Stimulated activated CD4-positive, alpha-beta T cell treated with anti-CD3 and anti-CD28 coated beads, Interleukin-15, amount 100 ng/mL, for 24 hours (primary cell): ENCODE measurements around the gene NPY1R.

Experiments
- DNase-seq: peaks from one replicate; pipeline ENCODE4 v3.0.0-alpha.2; 2020

Gene NPY1R

DNA sequence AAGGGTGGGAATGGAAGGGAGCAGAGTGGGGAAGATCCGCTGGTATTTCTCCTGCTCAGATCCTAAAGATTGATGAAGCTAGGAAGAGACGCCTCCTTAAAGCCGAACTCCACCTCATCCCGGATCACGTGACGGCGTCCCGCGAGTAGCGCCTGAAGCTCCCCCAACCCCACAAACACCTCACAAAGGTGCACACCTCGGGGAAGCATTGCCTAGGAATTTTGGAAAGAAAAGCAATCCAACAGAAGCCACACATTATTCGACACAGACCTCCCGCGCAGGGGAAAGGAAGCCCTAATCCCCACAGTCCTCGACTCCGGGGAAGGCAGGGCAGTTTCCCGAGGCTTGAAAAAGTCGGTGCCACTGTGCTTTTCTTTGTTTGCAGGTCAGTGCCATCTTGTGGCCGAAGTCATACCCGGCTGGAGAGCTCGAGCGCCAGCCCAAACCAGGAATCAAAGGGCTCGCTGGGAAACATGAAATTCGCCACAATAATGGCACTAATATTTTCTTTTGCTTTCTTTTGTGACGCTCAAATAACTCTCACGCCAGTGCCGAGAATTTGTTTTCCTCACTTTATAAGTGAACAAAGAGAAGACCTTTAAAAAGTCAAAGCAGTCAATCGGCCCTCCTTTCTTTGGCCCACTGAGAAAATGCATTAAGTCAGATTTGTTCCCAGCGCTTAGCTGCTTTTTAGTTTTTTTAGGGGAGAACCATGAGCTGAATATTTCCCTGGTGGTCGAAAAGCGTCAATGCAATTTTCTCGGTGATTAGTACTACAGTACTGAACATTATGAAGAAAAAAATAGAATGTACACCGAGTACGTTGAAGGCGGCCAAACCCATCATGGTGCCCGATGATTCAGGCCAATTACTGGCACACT is at the start of gene NPY1R:
TSS of gene NPY1R (minus strand) at position 71 of the 881 bp plus-strand sequence. CDS start 6,042 bp downstream, outside the sequence.
- DNase-seq, result peak; percentile 58

GRCh38 chr4:163380703-163381102 is 48.3 kb upstream of the NPY1R start:
- DNase-seq, result no peak

- DNase-seq, result no peak
Measured at GRCh38 chr4:163378661-163379060, 46.3 kb upstream of the NPY1R start.

- no peak for DNase-seq
Measured at GRCh38 chr4:163372029-163372428, 39.6 kb upstream of the NPY1R start.

DNA sequence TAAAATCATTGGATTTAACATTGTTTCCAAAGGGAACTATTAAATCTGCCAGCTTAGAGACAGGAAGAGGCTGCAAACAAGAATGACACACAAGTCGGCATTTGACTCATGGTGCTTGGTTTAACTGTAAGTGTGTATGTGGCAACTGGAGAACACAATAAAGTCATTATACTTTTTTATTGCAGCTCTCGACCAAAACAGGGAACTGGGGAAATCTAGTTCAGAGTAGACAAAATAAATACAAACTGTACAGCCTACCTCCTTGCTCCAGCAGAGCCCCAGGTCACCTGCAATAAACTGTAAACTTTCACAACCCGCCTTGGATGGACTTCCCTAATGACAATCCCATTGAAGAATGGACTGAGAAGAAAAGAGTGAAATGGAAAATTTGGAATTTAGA is 35.3 kb upstream of the NPY1R start:
- no peak for DNase-seq

GRCh38 chr4:163356104-163356503 is 23.7 kb upstream of the NPY1R start:
- no peak for DNase-seq

GRCh38 chr4:163353054-163353453 is 20.7 kb upstream of the NPY1R start:
- no peak for DNase-seq

DNA sequence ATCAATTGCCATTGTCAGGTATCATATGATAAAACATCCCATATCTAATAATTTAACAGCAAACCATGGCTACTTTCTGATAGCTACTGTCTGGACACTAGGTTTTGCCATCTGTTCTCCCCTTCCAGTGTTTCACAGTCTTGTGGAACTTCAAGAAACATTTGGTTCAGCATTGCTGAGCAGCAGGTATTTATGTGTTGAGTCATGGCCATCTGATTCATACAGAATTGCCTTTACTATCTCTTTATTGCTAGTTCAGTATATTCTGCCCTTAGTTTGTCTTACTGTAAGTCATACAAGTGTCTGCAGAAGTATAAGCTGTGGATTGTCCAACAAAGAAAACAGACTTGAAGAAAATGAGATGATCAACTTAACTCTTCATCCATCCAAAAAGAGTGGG is 18.3 kb upstream of the NPY1R start:
- no peak for DNase-seq

GRCh38 chr4:163344147-163345125 is 12.0 kb upstream of the NPY1R start:
- no peak for DNase-seq

DNA sequence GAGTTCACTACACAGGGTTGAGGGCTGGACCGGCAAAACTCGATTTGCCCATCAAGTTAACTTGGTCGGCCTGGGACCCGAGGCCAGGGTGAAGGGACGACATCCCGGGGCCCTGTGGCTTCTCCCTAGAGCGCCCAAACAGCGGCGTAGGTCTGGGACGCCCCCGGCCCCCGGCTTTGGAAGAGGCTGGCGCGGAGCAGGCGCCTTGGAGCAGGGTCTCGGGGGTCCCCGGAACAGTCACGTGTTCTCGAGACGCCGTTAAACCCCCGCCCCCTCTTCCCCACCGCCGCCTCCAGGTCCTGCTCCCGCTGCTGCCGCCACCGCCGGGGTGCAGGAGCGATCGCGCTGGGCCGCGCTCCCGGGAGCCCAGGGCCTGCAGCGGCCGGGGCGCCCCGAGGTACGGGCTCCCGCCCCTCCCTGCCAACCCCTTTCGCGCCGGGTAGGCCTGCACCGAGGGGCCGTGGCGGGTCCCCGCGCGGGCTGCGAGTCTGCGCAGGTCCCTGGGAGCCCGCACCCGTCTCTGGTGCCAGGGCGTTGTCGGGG is 11.3 kb upstream of the NPY1R start, which contains the start of gene NPY5R:
TSS of gene NPY5R (plus strand) at position 289 of the 543 bp plus-strand sequence. CDS start 6,382 bp downstream, outside the sequence.
- DNase-seq, result no peak

DNA sequence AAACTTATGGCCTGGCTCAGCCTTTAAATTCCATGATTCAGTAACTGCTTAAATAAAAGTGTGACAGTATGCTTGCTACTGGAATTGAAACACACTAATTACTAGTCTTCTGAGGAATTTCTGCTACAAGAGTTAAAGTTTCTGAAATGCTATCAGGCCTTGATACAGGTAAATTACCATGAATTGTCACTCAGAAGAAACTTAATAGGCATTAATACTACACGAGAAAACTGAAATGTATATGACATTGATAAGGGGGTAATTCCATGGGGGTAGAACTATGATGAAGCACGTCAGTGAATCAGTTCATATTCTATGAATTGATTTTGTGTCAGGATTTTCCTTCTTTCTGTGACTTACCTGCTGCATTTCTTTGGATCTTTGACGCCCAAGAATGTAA is 3.0 kb upstream of the NPY1R start:
- DNase-seq, result no peak

DNA sequence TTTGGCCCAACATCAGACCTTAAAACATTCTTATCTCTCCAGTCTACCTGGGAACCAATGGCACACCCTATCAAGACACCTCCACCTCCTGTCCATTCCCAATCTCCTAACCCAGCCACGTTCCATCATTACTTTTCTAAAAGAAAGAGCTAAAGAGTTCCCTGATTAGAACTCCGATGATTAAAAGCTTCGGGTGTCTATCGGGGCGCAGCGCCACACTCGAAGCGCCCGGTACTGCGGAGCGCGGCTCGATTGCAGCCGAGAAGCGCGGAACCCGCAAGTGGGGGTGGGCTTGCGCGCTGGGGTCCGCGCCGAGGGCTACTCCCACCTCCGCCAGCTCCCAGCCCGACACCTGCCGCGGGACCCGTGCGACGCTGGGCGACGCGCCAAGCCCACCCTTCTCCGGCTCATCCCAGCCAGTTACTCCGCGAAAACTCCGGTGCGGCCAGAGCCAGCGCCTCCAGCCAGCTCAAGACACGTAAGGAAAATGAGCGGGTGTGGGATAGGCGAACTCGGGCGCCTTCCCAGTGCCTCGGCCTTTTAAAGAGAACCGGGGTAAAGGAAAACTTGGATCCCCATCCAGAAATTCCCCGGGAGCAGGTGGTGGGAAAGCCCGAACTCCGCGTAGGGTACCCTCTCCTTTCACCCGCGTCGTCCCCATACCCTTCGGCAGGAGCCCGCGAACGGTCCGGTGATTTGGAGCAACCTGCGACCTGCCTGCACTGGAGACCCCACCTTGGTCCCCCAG is 593 bp downstream of the NPY1R start:
- no peak for DNase-seq

- no peak for DNase-seq
Measured at GRCh38 chr4:163330916-163331628, 1.3 kb downstream of the NPY1R start.

- no peak for DNase-seq
Measured at GRCh38 chr4:163317110-163317509, 15.3 kb downstream of the NPY1R start.

DNA sequence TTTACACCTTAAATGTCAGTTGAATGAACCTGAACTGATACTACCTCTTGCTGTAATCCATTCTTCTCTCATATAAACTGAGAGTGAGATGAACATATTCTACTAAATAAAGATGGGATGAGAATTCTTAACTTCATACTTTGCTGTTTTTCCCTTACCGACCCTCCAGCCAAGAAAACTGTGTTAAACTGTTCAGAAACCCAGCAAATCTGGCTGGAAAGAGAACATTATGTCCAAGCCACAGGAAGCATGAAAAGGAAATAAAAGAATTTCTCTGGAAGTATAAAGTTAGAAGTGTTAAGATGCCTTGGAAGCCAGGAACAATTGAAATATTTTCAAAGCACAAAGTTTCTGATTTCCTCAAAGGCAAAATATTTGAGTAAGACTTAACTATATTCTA is 22.9 kb downstream of the NPY1R start:
- no peak for DNase-seq

GRCh38 chr4:163303069-163303468 is 29.3 kb downstream of the NPY1R start:
- DNase-seq, result no peak

DNA sequence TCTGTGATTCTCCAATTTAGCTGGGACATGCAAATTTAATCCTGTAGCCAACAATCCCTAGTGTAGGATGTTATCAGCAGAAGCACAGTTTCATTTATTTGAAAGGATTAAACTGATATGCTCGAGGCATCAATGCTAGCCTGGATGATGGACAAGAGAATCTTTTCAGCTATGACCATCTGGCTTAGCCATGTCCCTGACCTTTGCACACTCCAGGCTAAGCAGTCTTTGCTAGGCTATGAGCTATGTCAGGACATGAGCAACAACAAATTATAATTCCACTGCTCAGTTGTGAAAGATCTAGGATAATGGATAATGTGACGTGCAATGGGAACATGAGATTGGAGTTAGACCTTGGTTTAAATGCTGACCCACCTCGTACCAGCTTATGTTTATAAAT is 32.0 kb downstream of the NPY1R start:
- DNase-seq, result no peak

- DNase-seq, result no peak
Measured at GRCh38 chr4:163295138-163295537, 37.3 kb downstream of the NPY1R start.

GRCh38 chr4:163284304-163284703 is 48.1 kb downstream of the NPY1R start:
- DNase-seq, result no peak

- no peak for DNase-seq
Measured at GRCh38 chr4:163280703-163281519, 51.5 kb downstream of the NPY1R start.

- DNase-seq, result no peak
Measured at GRCh38 chr4:163279713-163280112, 52.7 kb downstream of the NPY1R start.
